Pancreas (tissue), 10 donors: ENCODE measurements around the gene CDC42BPB. TPM values are rescaled to one million over a fixed set of nuclear protein-coding genes. Genes with fewer than 3 reads are reported as not detected.
"Not testable (repeated sequence)": the region's sequence is repeated elsewhere in the genome, so short reads cannot be mapped to it uniquely, and the experiment has no call there.

Experiments
- ATAC-seq, 4 donors: fragments of 200-7000 bp; cut with Tn5 transposase; one replicate each; pipeline versions ENCODE4 v1.8.0 to v1.9.1; 2020; ENCODE audit warnings: mild to moderate bottlenecking in 4 of 4, moderate library complexity in 4 of 4
- DNase-seq, 6 donors: peaks; one replicate each; pipeline ENCODE4 v3.0.0-alpha.2; 2020
- FAIRE-seq: peaks from 2 replicates; lab custom pipeline; 2012; peaks lifted over from hg19 to GRCh38; lab: Jason Lieb, UNC
- H3K27ac ChIP-seq, 4 donors: fragments of 200-600 bp; sonication (generic); 1 replicate in 3 of 4; 2 replicates in 1 of 4; pipeline versions ENCODE4 v1.5.0 to v1.8.0; 2020
- H3K27me3 ChIP-seq, 4 donors: fragments of 200-600 bp; one replicate each; pipeline ENCODE4 v1.8.0; 2021
- H3K36me3 ChIP-seq, 3 donors: fragments of 200-600 bp; sonication (generic) in 1 of 3; one replicate each; pipeline versions ENCODE4 v1.5.0 to v1.8.0; 2020 to 2021
- H3K4me1 ChIP-seq, 3 donors: fragments of 200-600 bp; one replicate each; pipeline ENCODE4 v1.8.0; 2021
- H3K4me3 ChIP-seq, 4 donors: fragments of 200-600 bp; sonication (generic) in 2 of 4; one replicate each; pipeline versions ENCODE4 v1.5.0 to v1.8.0; 2020 to 2021
- H3K9me3 ChIP-seq, 4 donors: fragments of 200-600 bp; one replicate each; pipeline ENCODE4 v1.8.0; 2021
- CTCF ChIP-seq, 4 donors: fragments of 200-600 bp; sonication (generic) in 3 of 4; IDR thresholded peaks; one replicate each; pipeline versions ENCODE4 v1.5.0 to v1.8.0; 2021; ENCODE audit warnings: antibody characterized with exemption in 4 of 4
- WGBS, 2 donors: extraction: QIAGEN DNeasy Blood & Tissue Kit; methylation state at CpG; one replicate each; pipeline ENCODE4 v1.1.7; 2013; 5-methylcytosine and 5-hydroxymethylcytosine counted together
- intact Hi-C, 3 donors: fragments of 100-400 bp; cut with DNase I; formaldehyde crosslinking; loops; one replicate each; pipeline versions ENCODE4 v1.11.1 to v1.14.2; 2022
- polyA plus RNA-seq, 2 donors: library from polyadenylated mRNA; stranded (reverse); fragments of 200-250 nt; gene quantifications; one replicate each; pipeline ENCODE4 v1.2.3, GENCODE V29; 2013
- total RNA-seq, 6 donors: library from RNA; stranded (reverse); fragmentation: NEBNext Ultra II Directional in 4 of 6; extraction: Animal tissue kit (Norgen Biotek cat#: 25700) in 4 of 6; gene quantifications; one replicate each; pipeline versions ENCODE4 v1.2.1 to v1.2.4, GENCODE V29; 2021 to 2023
- donor health status: healthy with polysubstance abuse.
- donor health status: DM: no; HTN: no; CAD: no; lungs with moderate emphysema.
- donor health status: DM: no; HTN: no; CAD: no.
- donor health status: control.
- donor health status: control.
- donor health status: Bipolar disorder and iron deficiency.
- donor health status: DM: yes; HTN: yes; CAD: no.
- donor health status: DM: no; HTN: no; CAD: no.
- donor health status: DM: no; HTN: no; CAD: no.
- donor health status: DM: yes; HTN: yes; CAD: no.

Gene CDC42BPB
- total and polyA plus RNA-seq, 8 donors: 27.2 to 45.5 (median 32.7) TPM

GRCh38 chr14:103052407-103052806 lies 4.9 kb downstream of the CDC42BPB start:
- no peak for FAIRE-seq
- H3K27me3 ChIP-seq: no peaks in the 10 kb centered on the region
- no peak for TF ChIP-seq CTCF (IDR thresholded peaks at IDR 0.05)
- H3K4me1 ChIP-seq: peaks cover 0 to 25% (median 13%) of the 10 kb centered on the region in 3 donors
- no peak for ATAC-seq
- H3K36me3 ChIP-seq: no peaks in the 10 kb centered on the region
- no peak overlapping the region for H3K4me3 ChIP-seq
- no peak for DNase-seq
- no peaks in the 10 kb centered on the region for H3K9me3 ChIP-seq
- intact Hi-C loops: no loop called here
- 83 to 85% methylated on average over 10 of the region's 10 CpGs for WGBS, 2 donors
- no peak overlapping the region for H3K27ac ChIP-seq

DNA sequence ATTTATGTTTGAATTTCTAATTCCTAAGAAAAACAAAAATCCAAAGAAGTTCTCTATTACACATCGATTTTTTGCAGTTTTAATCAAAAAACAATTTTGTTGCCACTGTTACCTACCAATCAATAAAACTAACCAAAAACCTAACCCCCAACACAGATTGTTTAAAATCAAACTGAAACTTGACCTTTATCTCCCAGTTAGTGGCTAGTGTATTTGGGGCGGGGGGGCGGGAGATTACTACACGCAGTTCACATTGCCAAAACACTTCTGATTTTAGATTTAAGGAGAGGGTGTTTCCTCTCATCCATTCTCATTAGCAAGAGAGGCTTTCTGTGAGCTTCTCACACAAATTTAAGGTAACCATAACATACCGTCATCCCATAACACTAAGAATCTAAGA lies 6.4 kb downstream of the CDC42BPB start:
- FAIRE-seq (no peak), DNase-seq (no peak), ATAC-seq (no peak)
- Histone ChIP-seq H3K27ac (peak overlapping the region in 2 of 4 donors; percentile 11 to 13), H3K9me3 (no peaks in the 10 kb centered on the region), H3K27me3 (no peaks in the 10 kb centered on the region), H3K36me3 (no peaks in the 10 kb centered on the region), H3K4me1 (peaks cover 0 to 26% (median 17%) of the 10 kb centered on the region in 3 donors), H3K4me3 (no peak overlapping the region)
- TF ChIP-seq CTCF (IDR thresholded peaks at IDR 0.05): no peak
- intact Hi-C loops: no loop called here
- 23 to 27% methylated on average over 5 of the region's 5 CpGs for WGBS, 2 donors

- intact Hi-C loops, H3K9me3 ChIP-seq, ATAC-seq, H3K4me3 ChIP-seq, H3K27me3 ChIP-seq, FAIRE-seq, H3K36me3 ChIP-seq, H3K27ac ChIP-seq: not testable (repeated sequence)
- peak in 1 of 6 donors; percentile 6 for DNase-seq
- WGBS, 2 donors: 95 to 98% methylated on average over 8 of the region's 8 CpGs
- peaks cover 0 to 27% (median 23%) of the 10 kb centered on the region in 3 donors for H3K4me1 ChIP-seq
Observed at GRCh38 chr14:103047453-103047852, 9.9 kb downstream of the CDC42BPB start.

DNA sequence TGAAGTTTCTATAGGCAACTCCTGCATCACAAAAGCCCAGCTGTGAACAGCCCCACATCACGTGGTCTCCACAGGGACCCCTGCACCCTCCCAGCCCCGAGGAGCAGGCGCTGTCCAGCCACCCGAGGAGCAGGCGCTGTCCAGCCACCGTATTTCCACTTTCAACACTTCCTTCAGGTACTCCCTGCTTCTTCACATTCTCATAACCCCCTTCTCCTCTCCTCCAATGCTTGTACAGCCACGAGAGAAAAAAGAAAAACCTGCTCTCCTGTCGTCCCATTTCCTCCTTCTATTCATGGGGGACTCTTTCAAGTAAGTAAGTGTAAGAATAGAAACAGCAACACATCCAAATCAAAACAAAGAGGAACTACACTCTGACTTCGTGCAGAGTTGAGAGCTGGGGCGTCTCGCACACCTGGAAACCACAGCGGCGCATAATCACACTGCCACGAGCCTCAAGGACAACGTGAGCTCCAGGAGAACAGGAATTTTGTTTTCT lies 11.9 kb downstream of the CDC42BPB start:
- intact Hi-C loops: no loop called here
- FAIRE-seq (no peak), DNase-seq (no peak), ATAC-seq (peak; percentile 66 to 85 (median 73))
- H3K36me3 ChIP-seq: no peaks in the 10 kb centered on the region
- H3K4me3 ChIP-seq: peak overlapping the region in 1 of 4 donors; percentile 10
- 4 to 6% methylated on average over 15 of the region's 15 CpGs for WGBS, 2 donors
- no peak for TF ChIP-seq CTCF (IDR thresholded peaks at IDR 0.05)
- H3K4me1 ChIP-seq: peaks cover 0 to 23% (median 23%) of the 10 kb centered on the region in 3 donors
- no peaks in the 10 kb centered on the region for H3K27me3 ChIP-seq
- H3K9me3 ChIP-seq: no peaks in the 10 kb centered on the region
- peak overlapping the region in 2 of 4 donors; percentile 36 to 37 for H3K27ac ChIP-seq

- ATAC-seq (no peak), DNase-seq (no peak), FAIRE-seq (no peak)
- Histone ChIP-seq H3K4me1 (peaks cover 0 to 23% (median 23%) of the 10 kb centered on the region in 3 donors), H3K9me3 (no peaks in the 10 kb centered on the region), H3K4me3 (no peak overlapping the region), H3K27ac (no peak overlapping the region), H3K27me3 (no peaks in the 10 kb centered on the region), H3K36me3 (no peaks in the 10 kb centered on the region)
- TF ChIP-seq CTCF (IDR thresholded peaks at IDR 0.05): no peak
- intact Hi-C loops: no loop called here
- 94 to 95% methylated on average over 8 of the region's 8 CpGs for WGBS, 2 donors
Observed at GRCh38 chr14:103043257-103044015, 13.9 kb downstream of the CDC42BPB start.
